Effector memory CD4-positive, alpha-beta T cell (primary cell): ENCODE results near the gene NIFK.
"Not testable (repeated sequence)": the region's sequence is repeated elsewhere in the genome, so short reads cannot be mapped to it uniquely, and the experiment has no call there.

Experiments
- DNase-seq, 3 donors: peaks; one replicate each; pipeline ENCODE4 v3.0.0-alpha.2; 2020
- H3K27ac ChIP-seq: 2 replicates; pipeline ENCODE4 v1.7.0; 2013; ENCODE audit warnings: mild to moderate bottlenecking, low read length, moderate library complexity; ENCODE audit not compliant: insufficient read depth, poor library complexity, severe bottlenecking
- H3K27me3 ChIP-seq: replicated peaks from 2 replicates; pipeline ENCODE4 v1.7.0; 2013; ENCODE audit warnings: mild to moderate bottlenecking, low read length; ENCODE audit not compliant: insufficient read depth, control insufficient read depth, poor library complexity, severe bottlenecking
- H3K36me3 ChIP-seq: 2 replicates; pipeline ENCODE4 v1.7.0; 2013; ENCODE audit warnings: mild to moderate bottlenecking, low read length, moderate library complexity; ENCODE audit not compliant: control insufficient read depth, insufficient read depth
- H3K4me1 ChIP-seq: 2 replicates; pipeline ENCODE4 v1.7.0; 2013; ENCODE audit warnings: low read length, mild to moderate bottlenecking; ENCODE audit not compliant: control insufficient read depth, insufficient read depth, poor library complexity, severe bottlenecking
- H3K4me3 ChIP-seq: 2 replicates; pipeline ENCODE4 v1.7.0; 2013; ENCODE audit warnings: low read length, low read depth, mild to moderate bottlenecking; ENCODE audit not compliant: insufficient read depth, poor library complexity, severe bottlenecking
- H3K9me3 ChIP-seq: 2 replicates; pipeline ENCODE4 v1.7.0; 2013; ENCODE audit warnings: mild to moderate bottlenecking, low read length, moderate library complexity; ENCODE audit not compliant: control insufficient read depth

The NIFK gene

DNA sequence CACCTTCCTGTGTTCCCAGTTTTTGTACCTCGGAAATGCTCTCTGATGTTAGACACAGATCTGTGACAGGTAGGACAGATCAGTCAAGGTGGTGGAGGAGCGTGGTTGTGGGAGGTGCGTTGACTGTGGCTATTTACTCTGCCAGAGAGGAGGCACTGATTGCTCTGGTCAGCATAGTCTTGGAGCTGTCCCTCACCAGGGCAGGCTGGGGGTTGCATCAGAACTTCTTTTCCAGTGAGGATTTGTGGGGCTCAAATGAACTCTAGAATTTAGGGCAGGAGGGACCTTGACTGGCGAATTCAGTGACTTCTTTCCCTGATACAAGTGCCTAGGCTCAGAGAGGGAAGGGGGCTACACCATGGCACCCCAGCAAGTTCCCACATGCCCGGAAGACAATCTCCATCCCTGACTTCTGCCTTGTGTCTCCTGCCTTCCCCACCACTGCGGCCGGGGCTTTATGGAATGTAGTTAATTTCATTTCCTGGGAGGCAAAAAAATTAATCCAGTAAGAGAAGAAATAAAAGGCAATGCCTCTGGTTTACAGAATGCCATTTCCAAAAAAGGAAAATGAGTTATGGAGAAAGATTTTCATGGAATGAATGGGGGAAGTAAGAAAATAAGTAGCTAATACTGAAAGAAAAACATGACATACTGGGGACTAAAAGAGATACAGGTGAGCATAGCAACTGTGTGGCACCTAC, 26.1 kb downstream of the NIFK start:
- Histone ChIP-seq H3K4me3 (no peak overlapping the region), H3K4me1 (no peaks in the 10 kb centered on the region)
- DNase-seq, result no peak

DNA sequence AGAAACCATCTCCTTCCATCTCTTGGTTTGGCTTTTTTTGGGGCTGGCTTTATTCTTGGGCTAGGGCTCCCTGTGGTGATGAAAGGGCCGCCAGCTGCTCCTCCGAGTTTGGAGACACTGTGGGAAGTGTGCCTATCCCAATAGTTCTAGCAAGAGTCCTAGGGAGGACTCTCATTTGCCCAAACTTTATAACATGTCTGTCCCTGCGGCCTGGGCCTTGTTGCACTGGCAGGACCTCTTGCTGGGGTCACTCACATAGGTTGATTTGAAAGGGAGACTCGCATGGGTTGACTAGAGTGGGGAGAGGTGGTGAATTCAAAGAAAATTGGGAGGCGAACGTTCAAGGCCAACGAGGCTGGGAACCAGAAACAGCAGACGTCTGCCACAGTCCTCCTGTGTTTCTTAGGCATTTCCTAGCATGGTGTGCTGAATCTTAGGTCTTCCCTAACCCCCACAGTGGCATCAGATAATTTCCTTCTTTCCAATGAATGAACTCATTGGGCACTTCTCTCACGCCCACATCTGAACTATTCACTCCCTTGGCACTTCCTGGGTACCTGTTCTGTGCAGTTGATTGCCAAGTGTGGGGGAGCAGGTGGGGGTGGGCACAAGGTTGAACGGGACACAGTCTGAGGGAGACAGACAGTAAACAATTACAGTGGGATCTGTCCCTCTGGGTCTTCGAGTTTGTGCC, 26.8 kb downstream of the NIFK start:
- Histone ChIP-seq H3K4me3 (no peak overlapping the region), H3K4me1 (no peaks in the 10 kb centered on the region), H3K36me3 (no peaks in the 10 kb centered on the region), H3K27me3 (no peaks in the 10 kb centered on the region), H3K27ac (no peak overlapping the region), H3K9me3 (no peaks in the 10 kb centered on the region)
- DNase-seq, result no peak

More for the DNA sequence above, 26.1 kb downstream of the NIFK start:
- Histone ChIP-seq H3K36me3 (no peaks in the 10 kb centered on the region), H3K9me3 (no peaks in the 10 kb centered on the region), H3K27me3 (no peaks in the 10 kb centered on the region), H3K27ac (no peak overlapping the region)

DNA sequence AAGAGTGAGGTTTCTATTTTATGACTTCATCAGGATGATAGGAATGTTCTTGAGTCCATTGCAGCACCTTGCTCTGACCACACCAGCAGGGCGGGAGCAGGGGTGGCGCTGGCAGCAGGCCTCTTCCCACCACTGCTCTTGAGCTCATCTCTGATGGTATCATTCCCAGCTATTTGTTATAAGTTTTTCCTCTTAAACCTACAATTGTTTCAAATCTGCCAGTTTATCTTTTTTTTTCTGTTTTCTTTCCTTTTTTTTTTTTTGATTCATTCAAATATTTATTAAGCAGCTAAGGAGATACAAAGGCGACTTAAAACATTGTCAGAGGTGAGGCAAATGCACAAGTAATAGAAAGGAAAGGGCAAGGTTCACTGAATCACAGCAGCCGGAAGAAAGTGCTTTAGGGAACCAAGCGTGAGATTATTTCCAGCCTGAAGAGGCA, 28.7 kb downstream of the NIFK start:
- Histone ChIP-seq H3K27me3 (no peaks in the 10 kb centered on the region), H3K4me1 (no peaks in the 10 kb centered on the region), H3K4me3 (no peak overlapping the region), H3K36me3 (no peaks in the 10 kb centered on the region), H3K27ac (no peak overlapping the region), H3K9me3 (no peaks in the 10 kb centered on the region)
- DNase-seq, result no peak

DNA sequence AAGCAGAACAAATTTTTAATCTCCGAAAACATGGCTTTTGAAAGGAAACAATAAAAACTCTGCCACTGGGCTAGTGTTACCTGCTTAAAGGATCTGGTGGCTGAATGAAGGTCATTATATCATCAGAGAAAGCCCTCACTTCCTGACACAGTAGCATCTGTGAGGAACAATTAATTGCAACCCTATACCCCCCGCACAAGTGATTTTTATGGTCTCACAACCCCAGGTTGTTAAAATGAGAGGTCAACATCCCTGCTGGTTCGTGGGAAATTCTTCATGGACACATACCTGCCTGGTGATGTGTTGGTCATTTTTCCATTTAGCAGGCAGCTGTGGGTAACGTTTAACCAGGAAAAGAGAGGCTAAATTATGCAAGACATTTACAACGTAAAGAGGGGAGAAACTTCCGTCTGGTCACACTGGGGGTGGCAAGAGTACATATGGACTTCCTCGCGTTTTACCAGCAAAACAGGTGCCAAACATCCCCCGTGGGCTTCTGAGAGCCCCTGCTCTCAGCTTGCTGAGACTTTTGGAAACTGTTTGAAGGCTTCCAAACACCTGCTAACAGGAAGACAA, 29.2 kb downstream of the NIFK start:
- Histone ChIP-seq H3K27ac (no peak overlapping the region), H3K4me1 (no peaks in the 10 kb centered on the region), H3K9me3 (no peaks in the 10 kb centered on the region), H3K27me3 (no peaks in the 10 kb centered on the region), H3K4me3 (no peak overlapping the region), H3K36me3 (no peaks in the 10 kb centered on the region)
- no peak for DNase-seq

DNA sequence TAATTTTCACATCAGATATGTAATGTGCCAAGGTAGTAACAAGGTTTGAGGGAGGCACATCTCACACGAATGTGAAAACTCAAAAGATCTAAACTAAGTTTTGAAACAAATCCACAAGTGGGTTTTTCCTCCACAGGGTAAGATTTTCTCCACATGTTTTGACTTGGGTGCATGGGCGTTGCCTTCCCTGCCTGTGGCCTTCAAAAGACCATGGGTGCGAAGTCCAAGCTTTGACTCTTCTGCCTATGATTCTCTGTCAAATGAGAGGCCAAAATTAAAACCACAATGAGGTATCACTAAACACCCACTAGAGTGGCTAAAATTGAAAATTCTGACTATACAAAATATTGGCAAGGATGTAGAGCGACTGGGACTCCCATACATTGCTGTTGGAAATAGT, 30.7 kb downstream of the NIFK start:
- Histone ChIP-seq H3K27me3 (no peaks in the 10 kb centered on the region), H3K4me3 (no peak overlapping the region), H3K36me3 (no peaks in the 10 kb centered on the region), H3K4me1 (no peaks in the 10 kb centered on the region), H3K9me3 (no peaks in the 10 kb centered on the region), H3K27ac (no peak overlapping the region)
- DNase-seq, result no peak

DNA sequence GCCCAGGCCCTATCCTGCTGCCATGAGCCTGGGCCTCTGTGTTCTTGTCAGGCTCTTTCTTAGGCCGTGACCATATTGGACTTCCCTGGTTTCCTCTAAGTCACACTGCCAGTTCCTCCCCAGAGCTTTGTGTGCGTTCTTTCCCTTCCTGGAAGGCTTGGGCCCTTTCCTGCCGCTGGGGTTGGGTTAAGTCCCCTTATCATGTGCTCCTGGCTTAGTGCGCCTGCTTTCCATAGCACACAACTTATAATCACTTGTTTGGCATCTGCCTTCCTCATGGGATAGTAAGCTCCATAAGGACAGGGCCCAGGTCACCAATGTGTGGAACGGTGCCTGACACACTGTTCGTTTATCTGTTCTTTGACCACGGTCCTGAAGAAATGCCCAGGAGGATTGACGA, 31.3 kb downstream of the NIFK start:
- no peaks in the 10 kb centered on the region for H3K36me3 ChIP-seq
- no peak overlapping the region for H3K27ac ChIP-seq
- H3K4me3 ChIP-seq, result no peak overlapping the region
- no peaks in the 10 kb centered on the region for H3K27me3 ChIP-seq
- peaks cover 3% of the 10 kb centered on the region for H3K4me1 ChIP-seq
- DNase-seq, result no peak
- H3K9me3 ChIP-seq, result no peaks in the 10 kb centered on the region

DNA sequence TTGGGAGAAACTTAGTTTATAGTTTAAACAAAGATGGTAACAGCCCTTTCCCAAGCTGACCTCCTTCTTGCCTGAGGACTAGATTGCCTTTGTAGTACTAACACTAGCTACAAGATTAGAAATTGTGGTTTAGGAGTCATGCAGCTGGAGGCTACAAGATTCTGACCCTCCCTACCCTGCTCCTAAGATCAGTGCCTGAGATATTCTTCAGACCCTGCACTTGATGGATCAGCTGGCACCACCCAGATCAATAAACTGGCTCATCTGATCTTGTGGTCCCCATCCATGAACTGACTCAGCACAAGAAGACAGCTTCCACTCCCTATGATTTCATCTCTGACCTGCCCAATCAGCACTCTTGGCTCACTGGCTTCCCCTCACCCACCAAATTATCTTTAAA, 34.9 kb downstream of the NIFK start:
- DNase-seq, H3K9me3 ChIP-seq, H3K4me3 ChIP-seq, H3K36me3 ChIP-seq, H3K27ac ChIP-seq, H3K27me3 ChIP-seq: not testable (repeated sequence)
- peaks cover 20% of the 10 kb centered on the region for H3K4me1 ChIP-seq

DNA sequence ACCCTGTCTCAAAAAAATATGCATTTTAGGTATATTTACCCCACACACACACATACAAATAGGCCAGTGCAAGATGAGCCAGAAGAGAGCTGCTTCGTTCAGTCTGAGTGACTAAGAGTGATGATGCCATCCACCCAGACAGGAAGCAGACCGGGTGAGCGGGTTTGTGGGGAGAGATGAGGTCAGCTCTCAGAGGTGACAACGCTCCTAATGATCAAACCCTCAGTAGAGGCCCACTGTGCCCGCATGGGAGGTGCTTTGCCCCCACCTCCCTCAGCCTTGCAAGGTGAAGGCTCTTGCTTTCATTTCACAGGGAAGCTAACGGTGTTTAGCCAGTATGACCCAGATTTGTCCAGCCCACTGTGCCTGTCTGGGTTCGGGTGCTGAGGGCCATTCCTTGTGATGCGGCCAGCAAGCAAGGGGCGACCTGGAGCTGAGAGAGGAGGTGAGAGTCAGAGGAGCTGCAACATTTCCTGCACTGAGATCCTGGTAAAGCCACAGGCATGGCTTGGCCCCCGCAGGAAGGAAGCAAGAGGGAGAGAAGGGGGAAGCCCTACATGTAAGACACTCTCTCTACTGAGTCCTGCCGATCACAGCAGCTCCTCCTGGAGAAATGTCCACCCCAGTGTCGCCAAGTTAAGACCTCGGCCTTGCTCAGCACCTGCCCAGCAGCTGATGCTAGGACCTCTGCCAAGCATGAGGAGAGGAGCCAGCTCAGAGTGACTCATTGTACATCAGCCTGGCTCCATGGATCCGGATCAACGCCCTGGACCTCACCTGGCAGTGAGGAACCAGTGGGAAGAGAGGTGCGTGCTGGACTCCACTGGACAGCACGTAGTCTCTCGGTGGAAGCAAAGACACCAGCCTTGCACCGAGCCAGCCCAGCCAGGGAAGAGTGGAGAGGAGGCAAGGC, 37.0 kb downstream of the NIFK start:
- DNase-seq, result peak; percentile 78 to 89 (median 87)
- H3K9me3 ChIP-seq, result no peaks in the 10 kb centered on the region
- H3K36me3 ChIP-seq, result no peaks in the 10 kb centered on the region
- H3K27me3 ChIP-seq, result no peaks in the 10 kb centered on the region
- peak overlapping the region; percentile 76 for H3K27ac ChIP-seq
- peaks cover 20% of the 10 kb centered on the region for H3K4me1 ChIP-seq
- H3K4me3 ChIP-seq, result peak overlapping the region; percentile 28

DNA sequence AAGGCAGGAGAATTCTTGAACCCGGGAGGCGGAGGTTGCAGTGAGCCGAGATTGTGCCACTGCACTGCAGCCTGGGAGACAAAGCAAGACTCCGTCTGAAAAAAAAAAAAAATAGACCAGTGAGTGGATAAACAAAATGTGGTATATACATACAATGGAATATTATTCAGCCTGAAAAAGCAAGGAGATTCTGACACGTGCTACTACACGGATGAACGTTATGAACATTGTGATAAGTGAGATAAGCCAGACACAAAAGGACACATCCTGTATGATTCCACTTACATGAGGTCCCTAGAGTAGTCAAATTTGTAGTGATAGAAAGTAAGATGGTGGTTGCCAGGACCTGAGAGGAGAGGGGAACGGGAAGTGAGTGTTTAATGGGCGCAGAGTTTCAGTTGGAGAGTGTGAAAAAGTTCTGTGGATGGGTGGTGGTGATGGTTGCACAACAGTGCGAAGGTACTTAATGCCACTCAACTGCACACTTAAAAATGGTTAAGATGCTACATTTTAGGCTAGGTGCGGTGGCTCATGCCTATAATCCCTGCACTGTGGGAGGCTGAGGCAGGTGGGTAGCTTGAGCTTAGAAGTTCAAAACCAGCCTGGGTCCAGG, 38.3 kb downstream of the NIFK start:
- no peaks in the 10 kb centered on the region for H3K36me3 ChIP-seq
- no peak overlapping the region for H3K4me3 ChIP-seq
- peak overlapping the region; percentile 76 for H3K27ac ChIP-seq
- no peak for DNase-seq
- peaks cover 20% of the 10 kb centered on the region for H3K4me1 ChIP-seq
- no peaks in the 10 kb centered on the region for H3K27me3 ChIP-seq
- H3K9me3 ChIP-seq, result no peaks in the 10 kb centered on the region
